ENCODE results near the gene MNX1. TPM values are rescaled to one million over a fixed set of nuclear protein-coding genes. Genes with fewer than 3 reads are reported as not detected.

The MNX1 gene
- total RNA-seq, 2 experiments from 2014 or later: 4.4 to 4.7 TPM

GRCh38 chr7:156986378-156986777 is 24.1 kb downstream of the MNX1 start:
- POLR2A ChIA-PET: interaction anchor here (0.5 kb wide), 1 partner anchor 13 kb away, joined by 3 read pairs; no protein-coding TSS in a partner anchor
- no peak for DNase-seq (ENCODE audit: low spot score)
- Histone ChIP-seq H3K27ac (ENCODE audit: low read depth, low read length, poor library complexity, severe bottlenecking) (no peak overlapping the region), H3K4me1 (ENCODE audit: insufficient read depth, low read length, poor library complexity, severe bottlenecking) (no peaks in the 10 kb centered on the region), H3K36me3 (ENCODE audit: insufficient read depth, low read length) (peaks cover 11% of the 10 kb centered on the region; the same call in 1 of the 2 replicates), H3K4me2 (ENCODE audit: low read length) (no peak overlapping the region), H3K4me3 (ENCODE audit: low read depth, low read length, poor library complexity, severe bottlenecking) (no peak overlapping the region), H3K9me3 (ENCODE audit: low read length) (no peaks in the 10 kb centered on the region), H3K79me2 (ENCODE audit: insufficient read depth, low read depth, low read length) (no peaks in the 10 kb centered on the region), H2AFZ (ENCODE audit: low read length) (no peak overlapping the region), H4K20me1 (ENCODE audit: insufficient read depth, low read length) (no peaks in the 10 kb centered on the region), H3K9me2 (ENCODE audit: insufficient read depth, low read length) (no peaks in the 10 kb centered on the region)
- CTCF ChIA-PET (ENCODE audit: unreplicated experiment): interaction anchor here (0.6 kb wide), 1 partner anchor 220 kb away, joined by 4 read pairs; no protein-coding TSS in a partner anchor
- intact Hi-C loops (cut with micrococcal nuclease; ENCODE audit: unreplicated experiment): no loop called here
- BruUV-seq (replicated peaks): no TSS peak
- TF ChIP-seq CTCF (conservative IDR thresholded peaks at IDR 0.05; ENCODE audit: low read length) (no peak), EZH2phosphoT487 (IDR thresholded peaks at IDR 0.05; ENCODE audit: borderline replicate concordance, low read depth, low read length) (no peak)

DNA sequence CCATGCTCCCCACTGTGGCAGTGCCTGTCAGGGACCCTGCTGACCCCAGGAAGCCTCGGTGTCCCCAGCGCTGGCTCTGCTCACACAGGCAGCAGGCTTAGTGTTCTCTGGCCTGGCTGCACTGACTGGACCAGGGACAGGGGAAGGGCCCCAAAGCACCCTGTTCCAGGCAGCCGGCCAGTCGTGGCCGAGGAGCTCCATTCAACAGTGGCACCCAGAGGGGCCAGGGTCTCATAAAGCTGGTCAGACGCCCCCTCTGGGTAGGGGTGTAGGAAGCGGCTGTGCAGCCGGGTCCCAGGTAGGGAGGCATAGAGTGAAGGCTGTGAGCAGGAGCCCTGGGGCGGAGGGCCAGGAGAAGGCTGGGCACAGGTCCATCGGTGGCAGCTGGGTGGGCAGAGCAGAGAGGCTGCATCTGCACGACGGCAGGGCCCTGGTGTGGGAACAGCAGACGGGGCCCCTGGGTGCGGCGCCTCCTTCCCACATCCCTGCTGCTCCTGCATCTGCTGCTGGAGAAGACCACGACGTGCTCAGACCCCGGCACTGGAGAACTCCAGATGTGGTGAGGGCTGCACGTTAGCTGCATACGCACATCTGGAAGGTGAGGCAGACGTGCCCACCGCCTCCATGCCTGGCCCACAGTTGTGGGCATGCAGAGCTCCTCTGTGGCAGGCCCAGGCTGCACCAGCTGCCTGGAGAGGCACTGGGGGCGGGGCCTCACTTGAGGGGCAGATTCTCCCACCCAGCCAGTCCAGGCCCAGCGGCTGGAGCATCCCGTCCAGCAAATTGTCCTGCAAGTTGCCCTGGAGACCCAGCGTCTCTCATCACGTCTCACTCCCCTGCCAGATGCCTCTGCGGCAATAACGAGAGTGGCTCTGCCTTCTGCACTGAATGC is 25.1 kb downstream of the MNX1 start:
- Histone ChIP-seq H4K20me1 (ENCODE audit: insufficient read depth, low read length) (no peaks in the 10 kb centered on the region), H3K79me2 (ENCODE audit: insufficient read depth, low read depth, low read length) (no peaks in the 10 kb centered on the region), H3K9me2 (ENCODE audit: insufficient read depth, low read length) (no peaks in the 10 kb centered on the region), H3K4me3 (ENCODE audit: low read depth, low read length, poor library complexity, severe bottlenecking) (no peak overlapping the region), H3K36me3 (ENCODE audit: insufficient read depth, low read length) (peaks cover 11% of the 10 kb centered on the region; the same call in 1 of the 2 replicates), H3K9me3 (ENCODE audit: low read length) (no peaks in the 10 kb centered on the region), H3K27ac (ENCODE audit: low read depth, low read length, poor library complexity, severe bottlenecking) (no peak overlapping the region), H2AFZ (ENCODE audit: low read length) (no peak overlapping the region), H3K4me2 (ENCODE audit: low read length) (no peak overlapping the region), H3K4me1 (ENCODE audit: insufficient read depth, low read length, poor library complexity, severe bottlenecking) (no peaks in the 10 kb centered on the region)
- POLR2A ChIA-PET: no interaction called here
- no peak for DNase-seq (ENCODE audit: low spot score)
- TF ChIP-seq CTCF (conservative IDR thresholded peaks at IDR 0.05; ENCODE audit: low read length): no peak
- no peak for TF ChIP-seq EZH2phosphoT487 (IDR thresholded peaks at IDR 0.05; ENCODE audit: borderline replicate concordance, low read depth, low read length)
- BruUV-seq (replicated peaks): no TSS peak
- CTCF ChIA-PET (ENCODE audit: unreplicated experiment): interaction anchor here (0.6 kb wide), 1 partner anchor 221 kb away, joined by 4 read pairs; no protein-coding TSS in a partner anchor
- intact Hi-C loops (cut with micrococcal nuclease; ENCODE audit: unreplicated experiment): no loop called here

Measured in OCI-LY7 (cell line).